ENCODE measurements around the gene VRK2.

VRK2 gene

DNA sequence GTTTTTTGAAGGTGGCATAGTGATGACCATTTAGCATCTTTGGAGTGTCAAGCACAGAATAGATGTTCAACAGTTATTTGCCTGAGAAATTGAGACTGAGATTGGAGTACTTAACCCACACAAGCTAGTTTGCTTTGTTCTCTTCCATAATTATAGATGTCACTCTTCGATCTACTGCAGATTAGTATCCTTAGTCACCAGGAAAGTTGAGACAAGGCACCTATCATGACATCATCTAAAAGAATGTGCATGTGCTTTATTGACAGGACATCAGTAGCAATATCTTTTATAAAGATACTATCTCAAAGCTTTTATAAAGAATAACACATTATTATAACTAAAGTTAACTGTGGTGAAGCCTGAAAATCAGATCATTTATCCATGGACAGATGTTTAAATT, 6.4 kb downstream of the VRK2 start:
- no peak overlapping the region for H2BK12ac ChIP-seq (ENCODE audit: low read length)
- H2AK5ac ChIP-seq (ENCODE audit: low read depth, low read length), result no peak overlapping the region
- H3K4me2 ChIP-seq (ENCODE audit: insufficient read depth, low read length, poor library complexity, severe bottlenecking), result no peak overlapping the region
- no peak for DNase-seq (ENCODE audit: low spot score)
- no peak overlapping the region for H3K4ac ChIP-seq (ENCODE audit: low read length)
- H3K79me1 ChIP-seq (ENCODE audit: low read depth, low read length), result no peaks in the 10 kb centered on the region
- H2BK5ac ChIP-seq (ENCODE audit: low read length), result no peak overlapping the region
- H3K23ac ChIP-seq (ENCODE audit: low read depth, low read length, poor library complexity), result no peak overlapping the region
- H3K14ac ChIP-seq (ENCODE audit: low read length), result no peak overlapping the region
- H2AFZ ChIP-seq (ENCODE audit: low read length), result no peak overlapping the region
- H3K9ac ChIP-seq (ENCODE audit: low read depth, low read length, poor library complexity), result no peak overlapping the region
- H3K4me3 ChIP-seq (ENCODE audit: low read length in 2 of 2), result no peak overlapping the region
- H3K27me3 ChIP-seq (ENCODE audit: control insufficient read depth in 3 of 3, insufficient read depth in 3 of 3, low read depth in 1 of 3, low read length in 3 of 3), result peaks cover 0 to 3% (median 0%) of the 10 kb centered on the region in 3 experiments
- no peaks in the 10 kb centered on the region for H3K9me3 ChIP-seq (replicated peaks in 1 of 2; ENCODE audit: control insufficient read depth in 2 of 2, insufficient read depth in 1 of 2, low read depth in 1 of 2, low read length in 2 of 2)
- H3K27ac ChIP-seq (replicated peaks; ENCODE audit: low read length), result no peak overlapping the region
- H4K91ac ChIP-seq (ENCODE audit: low read depth, low read length, poor library complexity), result no peak overlapping the region
- peaks cover 0 to 1% of the 10 kb centered on the region in 2 donors for H3K4me1 ChIP-seq (ENCODE audit: control insufficient read depth in 2 of 2, insufficient read depth in 1 of 2, low read depth in 1 of 2, low read length in 2 of 2)
- no peaks in the 10 kb centered on the region for H3K36me3 ChIP-seq (replicated peaks in 1 of 2; ENCODE audit: control insufficient read depth in 2 of 2, insufficient read depth in 2 of 2, low read length in 2 of 2)
- H4K8ac ChIP-seq (ENCODE audit: low read depth, low read length), result no peak overlapping the region
- no peak overlapping the region for H2BK15ac ChIP-seq (ENCODE audit: low read length)
- H3K18ac ChIP-seq (ENCODE audit: low read length), result no peak overlapping the region
- H2BK120ac ChIP-seq (ENCODE audit: low read depth, low read length), result no peak overlapping the region
- no CpG with 5 or more reads among the region's 1 CpG for WGBS, 2 donors (ENCODE audit: extremely low coverage in 2 of 2, insufficient read length in 2 of 2, insufficient replicate concordance in 1 of 2)

DNA sequence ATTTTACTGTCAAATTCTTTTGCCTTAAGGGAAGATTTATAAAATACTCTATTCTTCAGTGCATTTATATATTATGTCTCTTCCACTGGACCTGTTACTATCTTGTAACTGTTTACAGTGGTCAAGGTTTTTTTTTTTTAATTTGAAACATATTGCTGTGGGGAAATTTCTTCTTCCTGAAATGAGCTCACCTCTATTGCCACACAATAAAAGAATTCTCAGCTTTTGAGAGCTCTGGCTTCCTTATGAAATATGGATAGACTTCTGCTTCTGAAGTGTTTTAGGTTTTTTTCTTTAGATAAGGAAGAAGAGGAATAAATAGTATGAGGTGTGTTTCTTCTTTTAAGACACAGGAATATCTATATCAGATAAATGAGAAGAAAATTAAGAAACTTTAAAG, 7.7 kb downstream of the VRK2 start:
- H3K27ac ChIP-seq (replicated peaks; ENCODE audit: low read length), result no peak overlapping the region
- H2BK12ac ChIP-seq (ENCODE audit: low read length), result no peak overlapping the region
- H2AK5ac ChIP-seq (ENCODE audit: low read depth, low read length), result no peak overlapping the region
- no peak overlapping the region for H4K91ac ChIP-seq (ENCODE audit: low read depth, low read length, poor library complexity)
- H3K4ac ChIP-seq (ENCODE audit: low read length), result no peak overlapping the region
- H2BK120ac ChIP-seq (ENCODE audit: low read depth, low read length), result no peak overlapping the region
- H3K14ac ChIP-seq (ENCODE audit: low read length), result no peak overlapping the region
- H2AFZ ChIP-seq (ENCODE audit: low read length), result no peak overlapping the region
- H3K9ac ChIP-seq (ENCODE audit: low read depth, low read length, poor library complexity), result no peak overlapping the region
- no peaks in the 10 kb centered on the region for H3K9me3 ChIP-seq (replicated peaks in 1 of 2; ENCODE audit: control insufficient read depth in 2 of 2, insufficient read depth in 1 of 2, low read depth in 1 of 2, low read length in 2 of 2)
- H3K4me3 ChIP-seq (ENCODE audit: low read length in 2 of 2), result no peak overlapping the region
- peaks cover 0 to 3% (median 0%) of the 10 kb centered on the region in 3 experiments for H3K27me3 ChIP-seq (ENCODE audit: control insufficient read depth in 3 of 3, insufficient read depth in 3 of 3, low read depth in 1 of 3, low read length in 3 of 3)
- H3K79me1 ChIP-seq (ENCODE audit: low read depth, low read length), result no peaks in the 10 kb centered on the region
- H3K18ac ChIP-seq (ENCODE audit: low read length), result no peak overlapping the region
- H3K4me1 ChIP-seq (ENCODE audit: control insufficient read depth in 2 of 2, insufficient read depth in 1 of 2, low read depth in 1 of 2, low read length in 2 of 2), result peaks cover 1 to 3% of the 10 kb centered on the region in 2 donors
- H2BK15ac ChIP-seq (ENCODE audit: low read length), result no peak overlapping the region
- H3K4me2 ChIP-seq (ENCODE audit: insufficient read depth, low read length, poor library complexity, severe bottlenecking), result no peak overlapping the region
- no peak overlapping the region for H2BK5ac ChIP-seq (ENCODE audit: low read length)
- no peak overlapping the region for H3K23ac ChIP-seq (ENCODE audit: low read depth, low read length, poor library complexity)
- H3K36me3 ChIP-seq (replicated peaks in 1 of 2; ENCODE audit: control insufficient read depth in 2 of 2, insufficient read depth in 2 of 2, low read length in 2 of 2), result no peaks in the 10 kb centered on the region
- H4K8ac ChIP-seq (ENCODE audit: low read depth, low read length), result no peak overlapping the region
- no peak for DNase-seq (ENCODE audit: low spot score)

- DNase-seq (ENCODE audit: low spot score), result no peak
- Histone ChIP-seq H3K14ac (ENCODE audit: low read length) (no peak overlapping the region), H4K8ac (ENCODE audit: low read depth, low read length) (no peak overlapping the region), H2BK15ac (ENCODE audit: low read length) (no peak overlapping the region), H4K91ac (ENCODE audit: low read depth, low read length, poor library complexity) (no peak overlapping the region), H2BK120ac (ENCODE audit: low read depth, low read length) (no peak overlapping the region), H2BK5ac (ENCODE audit: low read length) (no peak overlapping the region), H2AK5ac (ENCODE audit: low read depth, low read length) (no peak overlapping the region), H3K36me3 (replicated peaks in 1 of 2; ENCODE audit: control insufficient read depth in 2 of 2, insufficient read depth in 2 of 2, low read length in 2 of 2) (no peaks in the 10 kb centered on the region), H2AFZ (ENCODE audit: low read length) (no peak overlapping the region), H3K4me2 (ENCODE audit: insufficient read depth, low read length, poor library complexity, severe bottlenecking) (no peak overlapping the region), H3K27ac (replicated peaks; ENCODE audit: low read length) (no peak overlapping the region), H3K23ac (ENCODE audit: low read depth, low read length, poor library complexity) (no peak overlapping the region), H3K79me1 (ENCODE audit: low read depth, low read length) (no peaks in the 10 kb centered on the region), H3K27me3 (ENCODE audit: control insufficient read depth in 3 of 3, insufficient read depth in 3 of 3, low read depth in 1 of 3, low read length in 3 of 3) (peaks cover 0 to 3% (median 0%) of the 10 kb centered on the region in 3 experiments), H2BK12ac (ENCODE audit: low read length) (no peak overlapping the region), H3K4me1 (ENCODE audit: control insufficient read depth in 2 of 2, insufficient read depth in 1 of 2, low read depth in 1 of 2, low read length in 2 of 2) (peaks cover 1 to 3% of the 10 kb centered on the region in 2 donors), H3K9me3 (replicated peaks in 1 of 2; ENCODE audit: control insufficient read depth in 2 of 2, insufficient read depth in 1 of 2, low read depth in 1 of 2, low read length in 2 of 2) (no peaks in the 10 kb centered on the region), H3K4me3 (ENCODE audit: low read length in 2 of 2) (no peak overlapping the region), H3K9ac (ENCODE audit: low read depth, low read length, poor library complexity) (no peak overlapping the region), H3K4ac (ENCODE audit: low read length) (no peak overlapping the region), H3K18ac (ENCODE audit: low read length) (no peak overlapping the region)
- WGBS, 2 donors (ENCODE audit: extremely low coverage in 2 of 2, insufficient read length in 2 of 2, insufficient replicate concordance in 1 of 2), result no CpG with 5 or more reads among the region's 2 CpGs
Measured at GRCh38 chr2:58055033-58055786, 8.6 kb downstream of the VRK2 start.

DNA sequence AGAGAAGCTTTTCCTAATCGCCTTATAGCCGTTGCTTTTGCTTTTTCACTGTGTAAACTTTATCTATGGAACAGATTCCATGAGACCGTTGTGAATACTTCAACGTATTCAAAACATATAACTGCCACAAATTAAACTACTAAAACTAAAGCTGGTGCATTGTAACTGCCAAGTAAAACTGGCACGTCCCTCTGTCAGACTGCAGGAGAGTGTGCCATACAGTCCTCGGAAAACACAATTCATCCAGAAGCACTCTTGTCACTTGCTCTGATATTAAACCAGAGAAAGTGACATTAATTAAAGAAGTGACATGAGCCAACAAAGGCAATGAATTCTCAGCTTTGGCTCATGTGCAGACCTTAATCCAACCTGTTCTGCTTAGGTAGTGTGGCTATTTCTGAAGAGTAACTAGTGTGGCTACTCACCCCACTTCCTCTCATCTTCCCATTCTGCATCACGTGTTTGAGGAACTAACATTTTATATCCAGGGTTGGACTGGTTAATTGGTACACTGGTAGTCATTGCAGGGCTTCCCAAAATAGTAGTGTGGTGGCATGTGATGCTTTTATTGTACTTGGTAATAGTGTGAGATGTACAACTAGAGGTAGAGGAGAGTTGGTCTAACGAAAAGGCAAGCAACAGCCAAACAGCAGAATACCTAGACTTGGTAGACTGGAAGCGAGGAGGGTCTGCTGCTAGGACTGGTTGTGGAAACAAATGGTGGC, 9.7 kb downstream of the VRK2 start:
- H4K8ac ChIP-seq (ENCODE audit: low read depth, low read length), result no peak overlapping the region
- no peak overlapping the region for H2AK5ac ChIP-seq (ENCODE audit: low read depth, low read length)
- H3K4me3 ChIP-seq (ENCODE audit: low read length in 2 of 2), result no peak overlapping the region
- no peak overlapping the region for H2BK5ac ChIP-seq (ENCODE audit: low read length)
- WGBS, 2 donors (ENCODE audit: extremely low coverage in 2 of 2, insufficient read length in 2 of 2, insufficient replicate concordance in 1 of 2), result no CpG with 5 or more reads among the region's 9 CpGs
- no peak overlapping the region for H2BK120ac ChIP-seq (ENCODE audit: low read depth, low read length)
- H4K91ac ChIP-seq (ENCODE audit: low read depth, low read length, poor library complexity), result no peak overlapping the region
- H2AFZ ChIP-seq (ENCODE audit: low read length), result no peak overlapping the region
- no peak overlapping the region for H3K18ac ChIP-seq (ENCODE audit: low read length)
- H3K4me2 ChIP-seq (ENCODE audit: insufficient read depth, low read length, poor library complexity, severe bottlenecking), result no peak overlapping the region
- H3K9ac ChIP-seq (ENCODE audit: low read depth, low read length, poor library complexity), result no peak overlapping the region
- no peak overlapping the region for H2BK12ac ChIP-seq (ENCODE audit: low read length)
- H3K4me1 ChIP-seq (ENCODE audit: control insufficient read depth in 2 of 2, insufficient read depth in 1 of 2, low read depth in 1 of 2, low read length in 2 of 2), result peaks cover 1 to 3% of the 10 kb centered on the region in 2 donors
- peaks cover 0 to 3% (median 0%) of the 10 kb centered on the region in 3 experiments for H3K27me3 ChIP-seq (ENCODE audit: control insufficient read depth in 3 of 3, insufficient read depth in 3 of 3, low read depth in 1 of 3, low read length in 3 of 3)
- no peak overlapping the region for H2BK15ac ChIP-seq (ENCODE audit: low read length)
- DNase-seq (ENCODE audit: low spot score), result no peak
- H3K23ac ChIP-seq (ENCODE audit: low read depth, low read length, poor library complexity), result no peak overlapping the region
- no peak overlapping the region for H3K4ac ChIP-seq (ENCODE audit: low read length)
- H3K14ac ChIP-seq (ENCODE audit: low read length), result no peak overlapping the region
- H3K27ac ChIP-seq (replicated peaks; ENCODE audit: low read length), result no peak overlapping the region
- H3K79me1 ChIP-seq (ENCODE audit: low read depth, low read length), result no peaks in the 10 kb centered on the region
- no peaks in the 10 kb centered on the region for H3K9me3 ChIP-seq (replicated peaks in 1 of 2; ENCODE audit: control insufficient read depth in 2 of 2, insufficient read depth in 1 of 2, low read depth in 1 of 2, low read length in 2 of 2)
- no peaks in the 10 kb centered on the region for H3K36me3 ChIP-seq (replicated peaks in 1 of 2; ENCODE audit: control insufficient read depth in 2 of 2, insufficient read depth in 2 of 2, low read length in 2 of 2)

Measured in neuronal stem cell (in vitro differentiated cells).